HepG2 (cell line): ENCODE data around the gene IQCN. TPM values are rescaled to one million over a fixed set of nuclear protein-coding genes. Genes with fewer than 3 reads are reported as not detected.

ENCODE experiments used
- DNMT1 ChIP-seq: sonication (generic); formaldehyde crosslinking; IDR thresholded peaks from 2 replicates; pipeline ENCODE4 v1.5.1; 2020; ENCODE audit warnings: mild to moderate bottlenecking, missing genetic modification reagents
- FOXK1 ChIP-seq: sonication (generic); formaldehyde crosslinking; IDR thresholded peaks from 2 replicates; pipeline ENCODE4 v1.4.0; 2020; ENCODE audit warnings: low read depth, missing genetic modification reagents, borderline replicate concordance
- FOXM1 ChIP-seq: sonication (generic); formaldehyde crosslinking; IDR thresholded peaks from 2 replicates; pipeline ENCODE4 v1.5.0; 2020; ENCODE audit warnings: missing genetic modification reagents
- HES4 ChIP-seq: sonication (generic); formaldehyde crosslinking; IDR thresholded peaks from 2 replicates; pipeline ENCODE4 v1.9.0; 2021; ENCODE audit warnings: mild to moderate bottlenecking, missing genetic modification reagents, borderline replicate concordance
- KLF12 ChIP-seq: sonication (generic); formaldehyde crosslinking; IDR thresholded peaks from 2 replicates; pipeline ENCODE4 v1.4.0; 2020; ENCODE audit warnings: missing genetic modification reagents, borderline replicate concordance
- MAFK ChIP-seq, 2 experiments: IDR thresholded peaks in 1 of 2; conservative IDR thresholded peaks in 1 of 2; 2 replicates each; pipeline ENCODE4 v1.6.1; 2011; ENCODE audit warnings: improper control_type of control experiment in 2 of 2, low read length in 2 of 2
- NR2F1 ChIP-seq, 2 experiments: fragments of 450-650 bp in 1 of 2; formaldehyde crosslinking in 1 of 2; IDR thresholded peaks; 2 replicates each; pipeline versions ENCODE4 v1.5.0 to v1.6.1; 2016 to 2020; ENCODE audit warnings: mild to moderate bottlenecking in 1 of 2, missing compliant biosample characterization in 1 of 2, missing genetic modification reagents in 1 of 2, moderate library complexity in 1 of 2
- NR3C1 ChIP-seq: sonication (generic); formaldehyde crosslinking; IDR thresholded peaks from 2 replicates; pipeline ENCODE4 v1.4.0; 2020; ENCODE audit warnings: missing genetic modification reagents
- PCBP2 ChIP-seq: fragments of 200-400 bp; formaldehyde crosslinking; optimal IDR thresholded peaks from 2 replicates; pipeline ENCODE3; 2018; ENCODE audit warnings: low read length, low read depth; ENCODE audit not compliant: poor library complexity, severe bottlenecking
- PRPF4 ChIP-seq: fragments of 200-400 bp; formaldehyde crosslinking; IDR thresholded peaks from 2 replicates; pipeline ENCODE4 v1.6.1; 2016; ENCODE audit warnings: low read length, low read depth; ENCODE audit not compliant: poor library complexity, severe bottlenecking
- RFXAP ChIP-seq: sonication (generic); formaldehyde crosslinking; IDR thresholded peaks from 2 replicates; pipeline ENCODE4 v1.4.0; 2020; ENCODE audit warnings: missing genetic modification reagents, borderline replicate concordance
- SAP130 ChIP-seq: IDR thresholded peaks from 2 replicates; pipeline ENCODE4 v1.6.1; 2016; ENCODE audit warnings: low read depth
- SOX5 ChIP-seq: IDR thresholded peaks from 2 replicates; pipeline ENCODE4 v1.6.1; 2016; ENCODE audit warnings: borderline replicate concordance
- ZNF552 ChIP-seq: sonication (generic); formaldehyde crosslinking; IDR thresholded peaks from 2 replicates; pipeline ENCODE4 v1.9.0; 2022; ENCODE audit warnings: missing genetic modification reagents, mild to moderate bottlenecking, borderline replicate concordance
- ZNF615 ChIP-seq: sonication (generic); formaldehyde crosslinking; IDR thresholded peaks from 2 replicates; pipeline ENCODE4 v1.5.0; 2020; ENCODE audit warnings: mild to moderate bottlenecking, missing genetic modification reagents, borderline replicate concordance
- ZNF879 ChIP-seq: sonication (generic); formaldehyde crosslinking; IDR thresholded peaks from 2 replicates; pipeline ENCODE4 v1.8.1; 2023; ENCODE audit warnings: missing genetic modification reagents
- polyA plus RNA-seq, 8 experiments: library from polyadenylated mRNA; depleted of rRNA in 3 of 8; stranded (reverse) in 7 of 8; unstranded in 1 of 8; fragments of >200 nt; fragmentation: Illumina TruSeq in 4 of 8; extraction: Trizol in 4 of 8; gene quantifications; 2 replicates each; pipeline versions ENCODE4 v1.2.1 to v1.2.3, GENCODE V29; 2011 to 2016; ENCODE audit warnings: low read depth in 4 of 8, missing spikeins in 1 of 8, mixed read lengths in 1 of 8; ENCODE audit not compliant: insufficient read depth in 1 of 8
- total RNA-seq, 5 experiments: library from RNA; depleted of rRNA; stranded (reverse); fragments of >200 nt; fragmentation: Illumina TruSeq; extraction: Trizol; gene quantifications; 2 replicates each; pipeline ENCODE4 v1.2.3, GENCODE V29; 2016; ENCODE audit warnings: low read depth in 1 of 5
- TF ChIP-seq, protein P1 (sequence below): sonication (generic); formaldehyde crosslinking; IDR thresholded peaks from 2 replicates; pipeline ENCODE4 v1.4.0; 2020; ENCODE audit warnings: missing genetic modification reagents, mild to moderate bottlenecking, borderline replicate concordance
- TF ChIP-seq, protein P2 (sequence below): sonication (generic); formaldehyde crosslinking; IDR thresholded peaks from 2 replicates; pipeline ENCODE4 v1.4.0; 2020; ENCODE audit warnings: missing genetic modification reagents, borderline replicate concordance
- TF ChIP-seq, protein P3 (sequence below): sonication (generic); formaldehyde crosslinking; IDR thresholded peaks from 2 replicates; pipeline ENCODE4 v1.9.0; 2021; ENCODE audit warnings: missing genetic modification reagents, mild to moderate bottlenecking, borderline replicate concordance
- TF ChIP-seq, protein P4 (sequence below): sonication (generic); formaldehyde crosslinking; IDR thresholded peaks from 2 replicates; pipeline ENCODE4 v1.4.0; 2020; ENCODE audit warnings: mild to moderate bottlenecking, missing genetic modification reagents
- TF ChIP-seq, protein P5 (sequence below): sonication (generic); formaldehyde crosslinking; IDR thresholded peaks from 2 replicates; pipeline ENCODE4 v1.5.1; 2020; ENCODE audit warnings: missing genetic modification reagents, mild to moderate bottlenecking, borderline replicate concordance

IQCN gene
- total and polyA plus RNA-seq, 2 of the 13 experiments (the other 11 are each of a cell fraction or from before 2014, with no cell fraction given): 0.04 to 0.18 TPM

DNA sequence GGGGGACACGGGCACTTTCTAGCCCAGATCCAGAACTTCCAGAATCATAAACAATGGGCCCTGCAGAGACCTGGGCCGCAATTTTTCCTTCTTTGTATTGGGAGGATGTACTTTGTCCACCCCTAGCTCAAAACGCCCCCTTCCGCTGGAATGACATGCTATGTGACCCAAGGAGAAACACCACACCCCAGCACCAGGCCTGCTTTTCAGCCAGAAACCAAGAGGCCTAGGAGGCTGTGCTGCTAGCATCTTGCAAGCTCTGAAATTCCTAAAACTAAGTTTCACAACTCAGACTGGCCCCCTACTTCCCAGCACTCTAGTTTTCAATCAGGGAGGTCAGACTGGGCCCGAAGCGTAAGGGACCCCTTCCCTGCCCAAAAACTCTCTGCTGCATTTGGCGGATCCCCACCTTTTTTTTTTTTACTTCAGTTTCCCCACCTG is 48.1 kb upstream of the IQCN start (continued):
- TF ChIP-seq, protein P1, sequence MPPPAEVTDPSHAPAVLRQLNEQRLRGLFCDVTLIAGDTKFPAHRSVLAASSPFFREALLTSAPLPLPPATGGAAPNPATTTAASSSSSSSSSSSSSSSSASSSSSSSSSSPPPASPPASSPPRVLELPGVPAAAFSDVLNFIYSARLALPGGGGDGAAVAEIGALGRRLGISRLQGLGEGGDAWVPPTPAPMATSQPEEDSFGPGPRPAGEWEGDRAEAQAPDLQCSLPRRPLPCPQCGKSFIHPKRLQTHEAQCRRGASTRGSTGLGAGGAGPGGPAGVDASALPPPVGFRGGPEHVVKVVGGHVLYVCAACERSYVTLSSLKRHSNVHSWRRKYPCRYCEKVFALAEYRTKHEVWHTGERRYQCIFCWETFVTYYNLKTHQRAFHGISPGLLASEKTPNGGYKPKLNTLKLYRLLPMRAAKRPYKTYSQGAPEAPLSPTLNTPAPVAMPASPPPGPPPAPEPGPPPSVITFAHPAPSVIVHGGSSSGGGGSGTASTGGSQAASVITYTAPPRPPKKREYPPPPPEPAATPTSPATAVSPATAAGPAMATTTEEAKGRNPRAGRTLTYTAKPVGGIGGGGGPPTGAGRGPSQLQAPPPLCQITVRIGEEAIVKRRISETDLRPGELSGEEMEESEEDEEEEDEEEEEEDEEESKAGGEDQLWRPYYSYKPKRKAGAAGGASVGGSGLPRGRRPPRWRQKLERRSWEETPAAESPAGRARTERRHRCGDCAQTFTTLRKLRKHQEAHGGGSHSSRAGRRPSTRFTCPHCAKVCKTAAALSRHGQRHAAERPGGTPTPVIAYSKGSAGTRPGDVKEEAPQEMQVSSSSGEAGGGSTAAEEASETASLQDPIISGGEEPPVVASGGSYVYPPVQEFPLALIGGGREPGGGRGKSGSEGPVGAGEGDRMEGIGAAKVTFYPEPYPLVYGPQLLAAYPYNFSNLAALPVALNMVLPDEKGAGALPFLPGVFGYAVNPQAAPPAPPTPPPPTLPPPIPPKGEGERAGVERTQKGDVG (CRISPR knock-in tag): no peak
- TF ChIP-seq PCBP2 (no peak), PRPF4 (no peak), RFXAP (CRISPR knock-in tag) (no peak), FOXK1 (CRISPR knock-in tag) (0 out of 2 replicates have a peak, but pooled peaks have one; percentile 24), KLF12 (0 out of 2 replicates have a peak, but pooled peaks have one; percentile 9), HES4 (CRISPR knock-in tag) (no peak), DNMT1 (CRISPR knock-in tag) (no peak), ZNF615 (CRISPR knock-in tag) (no peak), SAP130 (CRISPR knock-in tag) (peak; percentile 53; the same call in 1 of the 2 replicates), NR3C1 (no peak), NR2F1 (CRISPR knock-in tag; IDR thresholded peaks at IDR 0.05) (no peak), ZNF552 (CRISPR knock-in tag) (no peak), SOX5 (CRISPR knock-in tag) (no peak; the same call in 1 of the 2 replicates), FOXM1 (CRISPR knock-in tag) (no peak), ZNF879 (CRISPR knock-in tag) (no peak), MAFK (conservative IDR thresholded peaks at IDR 0.05 in 1 of 2, IDR thresholded peaks at IDR 0.05 in 1 of 2; ENCODE audit: low read length in 2 of 2) (no peak)
- TF ChIP-seq, protein P2, sequence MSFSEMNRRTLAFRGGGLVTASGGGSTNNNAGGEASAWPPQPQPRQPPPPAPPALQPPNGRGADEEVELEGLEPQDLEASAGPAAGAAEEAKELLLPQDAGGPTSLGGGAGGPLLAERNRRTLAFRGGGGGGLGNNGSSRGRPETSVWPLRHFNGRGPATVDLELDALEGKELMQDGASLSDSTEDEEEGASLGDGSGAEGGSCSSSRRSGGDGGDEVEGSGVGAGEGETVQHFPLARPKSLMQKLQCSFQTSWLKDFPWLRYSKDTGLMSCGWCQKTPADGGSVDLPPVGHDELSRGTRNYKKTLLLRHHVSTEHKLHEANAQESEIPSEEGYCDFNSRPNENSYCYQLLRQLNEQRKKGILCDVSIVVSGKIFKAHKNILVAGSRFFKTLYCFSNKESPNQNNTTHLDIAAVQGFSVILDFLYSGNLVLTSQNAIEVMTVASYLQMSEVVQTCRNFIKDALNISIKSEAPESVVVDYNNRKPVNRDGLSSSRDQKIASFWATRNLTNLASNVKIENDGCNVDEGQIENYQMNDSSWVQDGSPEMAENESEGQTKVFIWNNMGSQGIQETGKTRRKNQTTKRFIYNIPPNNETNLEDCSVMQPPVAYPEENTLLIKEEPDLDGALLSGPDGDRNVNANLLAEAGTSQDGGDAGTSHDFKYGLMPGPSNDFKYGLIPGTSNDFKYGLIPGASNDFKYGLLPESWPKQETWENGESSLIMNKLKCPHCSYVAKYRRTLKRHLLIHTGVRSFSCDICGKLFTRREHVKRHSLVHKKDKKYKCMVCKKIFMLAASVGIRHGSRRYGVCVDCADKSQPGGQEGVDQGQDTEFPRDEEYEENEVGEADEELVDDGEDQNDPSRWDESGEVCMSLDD (CRISPR knock-in tag): no peak
- TF ChIP-seq, protein P3, sequence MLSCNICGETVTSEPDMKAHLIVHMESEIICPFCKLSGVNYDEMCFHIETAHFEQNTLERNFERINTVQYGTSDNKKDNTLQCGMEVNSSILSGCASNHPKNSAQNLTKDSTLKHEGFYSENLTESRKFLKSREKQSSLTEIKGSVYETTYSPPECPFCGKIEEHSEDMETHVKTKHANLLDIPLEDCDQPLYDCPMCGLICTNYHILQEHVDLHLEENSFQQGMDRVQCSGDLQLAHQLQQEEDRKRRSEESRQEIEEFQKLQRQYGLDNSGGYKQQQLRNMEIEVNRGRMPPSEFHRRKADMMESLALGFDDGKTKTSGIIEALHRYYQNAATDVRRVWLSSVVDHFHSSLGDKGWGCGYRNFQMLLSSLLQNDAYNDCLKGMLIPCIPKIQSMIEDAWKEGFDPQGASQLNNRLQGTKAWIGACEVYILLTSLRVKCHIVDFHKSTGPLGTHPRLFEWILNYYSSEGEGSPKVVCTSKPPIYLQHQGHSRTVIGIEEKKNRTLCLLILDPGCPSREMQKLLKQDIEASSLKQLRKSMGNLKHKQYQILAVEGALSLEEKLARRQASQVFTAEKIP (CRISPR knock-in tag): no peak
- TF ChIP-seq, protein P4, sequence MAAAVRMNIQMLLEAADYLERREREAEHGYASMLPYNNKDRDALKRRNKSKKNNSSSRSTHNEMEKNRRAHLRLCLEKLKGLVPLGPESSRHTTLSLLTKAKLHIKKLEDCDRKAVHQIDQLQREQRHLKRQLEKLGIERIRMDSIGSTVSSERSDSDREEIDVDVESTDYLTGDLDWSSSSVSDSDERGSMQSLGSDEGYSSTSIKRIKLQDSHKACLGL: no peak
- TF ChIP-seq, protein P5, sequence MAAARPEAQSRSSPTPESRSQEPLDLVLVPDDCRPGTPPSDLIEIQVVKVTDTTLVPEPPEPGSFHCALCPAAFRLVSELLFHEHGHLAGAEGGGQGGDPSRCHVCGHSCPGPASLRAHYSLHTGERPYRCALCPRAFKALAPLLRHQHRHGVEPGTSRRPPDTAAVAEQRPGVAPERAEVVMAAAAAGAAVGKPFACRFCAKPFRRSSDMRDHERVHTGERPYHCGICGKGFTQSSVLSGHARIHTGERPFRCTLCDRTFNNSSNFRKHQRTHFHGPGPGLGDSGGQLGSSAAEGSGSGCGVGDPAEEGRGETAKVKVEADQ: no peak
